HG02938 (cell line): ENCODE measurements around the gene MYL12B.
"Not testable (repeated sequence)": the region's sequence is repeated elsewhere in the genome, so short reads cannot be mapped to it uniquely, and the experiment has no call there.

Source experiments
- ATAC-seq: cut with Tn5 transposase; IDR thresholded peaks from one replicate; pipeline ENCODE4 v1.9.1; 2021; ENCODE audit warnings: mild to moderate bottlenecking, moderate library complexity; ENCODE audit not compliant: unreplicated experiment

MYL12B gene

GRCh38 chr18:3260995-3261372 is 949 bp upstream of the MYL12B start:
- no peak for ATAC-seq

GRCh38 chr18:3262234-3263131 is 550 bp downstream of the MYL12B start:
- peak; percentile 35 for ATAC-seq

GRCh38 chr18:3263132-3263700 is 1.3 kb downstream of the MYL12B start:
- no peak for ATAC-seq

- ATAC-seq, result no peak
Observed at GRCh38 chr18:3264362-3264761, 2.4 kb downstream of the MYL12B start.

- no peak for ATAC-seq
Observed at GRCh38 chr18:3265564-3266033, 3.7 kb downstream of the MYL12B start.

GRCh38 chr18:3266062-3266608 is 4.2 kb downstream of the MYL12B start:
- ATAC-seq, result no peak

- no peak for ATAC-seq
Observed at GRCh38 chr18:3268306-3268705, 6.4 kb downstream of the MYL12B start.

GRCh38 chr18:3269241-3269913 is 7.4 kb downstream of the MYL12B start:
- no peak for ATAC-seq

GRCh38 chr18:3269914-3270299 is 8.0 kb downstream of the MYL12B start:
- no peak for ATAC-seq

- ATAC-seq, result no peak
Observed at GRCh38 chr18:3273042-3273441, 11.1 kb downstream of the MYL12B start.

- not testable (repeated sequence) for ATAC-seq
Observed at GRCh38 chr18:3277643-3278213, 15.8 kb downstream of the MYL12B start.

- peak; percentile 89 for ATAC-seq
Observed at GRCh38 chr18:3279201-3280185, 17.6 kb downstream of the MYL12B start.

- peak; percentile 46 for ATAC-seq
Observed at GRCh38 chr18:3281456-3282400, 19.8 kb downstream of the MYL12B start.

GRCh38 chr18:3283253-3283863 is 21.4 kb downstream of the MYL12B start:
- no peak for ATAC-seq

- no peak for ATAC-seq
Observed at GRCh38 chr18:3283908-3284307, 22.0 kb downstream of the MYL12B start.

- ATAC-seq, result no peak
Observed at GRCh38 chr18:3284501-3284900, 22.6 kb downstream of the MYL12B start.

- no peak for ATAC-seq
Observed at GRCh38 chr18:3286159-3286558, 24.2 kb downstream of the MYL12B start.

GRCh38 chr18:3293196-3293951 is 31.4 kb downstream of the MYL12B start:
- no peak for ATAC-seq
